Measurements from ENCODE around the gene C1QTNF5. TPM values are rescaled to one million over a fixed set of nuclear protein-coding genes. Genes with fewer than 3 reads are reported as not detected.

C1QTNF5 gene
- total RNA-seq, 1 donor from 2014 or later = 0.90 TPM

- no peak for TF ChIP-seq CTCF (IDR thresholded peaks at IDR 0.05)
- no peak for TF ChIP-seq EZH2phosphoT487 (IDR thresholded peaks at IDR 0.05)
- TF ChIP-seq EZH2 (IDR thresholded peaks at IDR 0.05) = no peak
- Histone ChIP-seq H3K4me1 (peaks cover 48% of the 10 kb centered on the region), H3K27ac (no peak overlapping the region), H3K4me3 (peak overlapping the region; percentile 77), H3K36me3 (no peaks in the 10 kb centered on the region), H4K20me1 (ENCODE audit: low read depth) (peaks cover 10% of the 10 kb centered on the region), H3K9me3 (ENCODE audit: low read depth) (no peaks in the 10 kb centered on the region), H3K79me2 (ENCODE audit: low read depth) (peaks cover 14% of the 10 kb centered on the region), H3K27me3 (peaks cover 50% of the 10 kb centered on the region), H2AFZ (replicated peaks) (no peak overlapping the region), H3K9ac (no peak overlapping the region), H3F3A (ENCODE audit: low read depth) (peaks cover 40% of the 10 kb centered on the region), H3K4me2 (peak overlapping the region; percentile 99)
- Mint-ChIP-seq H3K4me1 (peaks cover 41% of the 10 kb centered on the region), H3K27me3 (ENCODE audit: insufficient read depth, low read depth) (peaks cover 22% of the 10 kb centered on the region), H3K9me3 (no peaks in the 10 kb centered on the region), H3K36me3 (peaks cover 2% of the 10 kb centered on the region), H3K27ac (no peak overlapping the region), H3K4me3 (peak overlapping the region; percentile 79)
- DNase-seq (ENCODE audit: low spot score) = no peak
Measured at GRCh38 chr11:119341222-119342022, 739 bp upstream of the C1QTNF5 start.

- peak; percentile 61 for TF ChIP-seq EZH2 (IDR thresholded peaks at IDR 0.05)
- TF ChIP-seq CTCF (IDR thresholded peaks at IDR 0.05) = peak; percentile 94
- TF ChIP-seq EZH2phosphoT487 (IDR thresholded peaks at IDR 0.05) = no peak
- peaks cover 47% of the 10 kb centered on the region for H3K27me3 ChIP-seq
- H4K20me1 ChIP-seq (ENCODE audit: low read depth) = peaks cover 17% of the 10 kb centered on the region
- DNase-seq (ENCODE audit: low spot score) = peak; percentile 94
- H3K4me2 ChIP-seq = peak overlapping the region; percentile 99
- Mint-ChIP-seq H3K27ac (no peak overlapping the region), H3K4me1 (peaks cover 57% of the 10 kb centered on the region), H3K36me3 (peaks cover 5% of the 10 kb centered on the region), H3K4me3 (peak overlapping the region; percentile 100), H3K9me3 (no peaks in the 10 kb centered on the region), H3K27me3 (ENCODE audit: insufficient read depth, low read depth) (peaks cover 18% of the 10 kb centered on the region)
- peak overlapping the region; percentile 77 for H3K4me3 ChIP-seq
- H3F3A ChIP-seq (ENCODE audit: low read depth) = peaks cover 41% of the 10 kb centered on the region
- H3K4me1 ChIP-seq = peaks cover 51% of the 10 kb centered on the region
- H3K36me3 ChIP-seq = no peaks in the 10 kb centered on the region
- no peak overlapping the region for H3K9ac ChIP-seq
- peaks cover 31% of the 10 kb centered on the region for H3K79me2 ChIP-seq (ENCODE audit: low read depth)
- H2AFZ ChIP-seq (replicated peaks) = peak overlapping the region; percentile 97
- H3K27ac ChIP-seq = no peak overlapping the region
- no peaks in the 10 kb centered on the region for H3K9me3 ChIP-seq (ENCODE audit: low read depth)
Measured at GRCh38 chr11:119339589-119340334, 921 bp downstream of the C1QTNF5 start.

- no peaks in the 10 kb centered on the region for H3K9me3 ChIP-seq (ENCODE audit: low read depth)
- H3K27me3 ChIP-seq = peaks cover 45% of the 10 kb centered on the region
- H3K27ac ChIP-seq = no peak overlapping the region
- Mint-ChIP-seq H3K4me3 (peak overlapping the region; percentile 100), H3K9me3 (no peaks in the 10 kb centered on the region), H3K27me3 (ENCODE audit: insufficient read depth, low read depth) (peaks cover 18% of the 10 kb centered on the region), H3K36me3 (peaks cover 5% of the 10 kb centered on the region), H3K27ac (no peak overlapping the region), H3K4me1 (peaks cover 59% of the 10 kb centered on the region)
- TF ChIP-seq EZH2phosphoT487 (IDR thresholded peaks at IDR 0.05) (no peak), CTCF (IDR thresholded peaks at IDR 0.05) (no peak), EZH2 (IDR thresholded peaks at IDR 0.05) (no peak)
- peaks cover 17% of the 10 kb centered on the region for H4K20me1 ChIP-seq (ENCODE audit: low read depth)
- DNase-seq (ENCODE audit: low spot score) = no peak
- H3K4me1 ChIP-seq = peaks cover 51% of the 10 kb centered on the region
- peak overlapping the region; percentile 99 for H3K4me2 ChIP-seq
- H3K36me3 ChIP-seq = no peaks in the 10 kb centered on the region
- no peak overlapping the region for H2AFZ ChIP-seq (replicated peaks)
- no peak overlapping the region for H3K9ac ChIP-seq
- peaks cover 41% of the 10 kb centered on the region for H3F3A ChIP-seq (ENCODE audit: low read depth)
- H3K4me3 ChIP-seq = peak overlapping the region; percentile 77
- H3K79me2 ChIP-seq (ENCODE audit: low read depth) = peaks cover 35% of the 10 kb centered on the region
Measured at GRCh38 chr11:119338965-119339588, 1.6 kb downstream of the C1QTNF5 start.
